Retinal pigment epithelial cell (primary cell): Measurements from ENCODE around the gene CLCNKA.
"Not testable (repeated sequence)": the region's sequence is repeated elsewhere in the genome, so short reads cannot be mapped to it uniquely, and the experiment has no call there.

Source experiments
- DNase-seq: peaks from one replicate; pipeline ENCODE4 v3.0.0-alpha.2; 2010; ENCODE audit warnings: low read depth
- H3K4me3 ChIP-seq: 2 replicates; pipeline ENCODE4 v1.5.1; 2011; ENCODE audit warnings: mild to moderate bottlenecking, low read length, control low read depth, moderate library complexity
- TF ChIP-seq, protein P1 (sequence below): conservative IDR thresholded peaks from 2 replicates; pipeline ENCODE4 v1.5.1; 2011; ENCODE audit warnings: low read depth, low read length, control low read depth, inconsistent platforms

CLCNKA gene

DNA sequence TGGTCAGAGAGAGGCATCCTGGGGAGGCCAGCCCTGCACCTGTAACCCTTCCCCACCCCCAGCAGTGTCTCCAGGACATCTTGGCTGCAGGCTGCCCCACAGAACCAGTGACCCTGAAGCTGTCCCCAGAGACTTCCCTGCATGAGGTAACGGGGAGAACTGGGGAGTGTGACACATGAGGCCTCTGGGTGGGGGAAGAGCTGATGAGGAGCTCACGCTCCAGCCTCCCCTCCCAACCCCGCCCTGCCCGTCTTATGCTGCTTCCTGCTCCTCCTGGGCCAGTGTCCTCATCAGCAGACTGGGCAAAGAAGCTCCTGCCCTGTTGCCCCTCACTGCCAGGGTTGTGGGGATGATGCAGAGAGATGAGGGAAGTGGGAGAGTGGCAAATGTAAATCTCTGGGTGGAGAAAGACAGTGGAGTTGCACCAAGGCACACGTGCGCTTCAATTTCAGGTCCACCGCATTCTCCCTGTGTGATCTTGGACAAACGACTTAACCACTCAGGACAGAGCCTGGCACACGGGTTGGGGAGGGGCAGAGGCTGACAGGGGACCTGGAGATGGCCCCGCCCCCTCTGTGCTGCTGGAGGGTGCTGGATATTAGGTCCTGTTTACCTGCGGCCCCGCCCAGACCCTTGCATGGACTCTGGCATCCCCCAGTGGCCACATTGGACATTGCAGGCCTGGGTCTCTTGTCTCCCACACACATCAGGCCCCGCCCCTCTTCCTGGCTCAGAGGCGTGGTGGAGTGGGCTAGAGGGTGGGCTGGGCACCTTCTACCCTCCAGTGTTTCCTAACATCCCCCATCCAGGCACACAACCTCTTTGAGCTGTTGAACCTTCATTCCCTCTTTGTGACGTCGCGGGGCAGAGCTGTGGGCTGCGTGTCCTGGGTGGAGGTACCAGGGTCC lies 34.0 kb downstream of the CLCNKA start:
- no peak for DNase-seq
- TF ChIP-seq, protein P1, sequence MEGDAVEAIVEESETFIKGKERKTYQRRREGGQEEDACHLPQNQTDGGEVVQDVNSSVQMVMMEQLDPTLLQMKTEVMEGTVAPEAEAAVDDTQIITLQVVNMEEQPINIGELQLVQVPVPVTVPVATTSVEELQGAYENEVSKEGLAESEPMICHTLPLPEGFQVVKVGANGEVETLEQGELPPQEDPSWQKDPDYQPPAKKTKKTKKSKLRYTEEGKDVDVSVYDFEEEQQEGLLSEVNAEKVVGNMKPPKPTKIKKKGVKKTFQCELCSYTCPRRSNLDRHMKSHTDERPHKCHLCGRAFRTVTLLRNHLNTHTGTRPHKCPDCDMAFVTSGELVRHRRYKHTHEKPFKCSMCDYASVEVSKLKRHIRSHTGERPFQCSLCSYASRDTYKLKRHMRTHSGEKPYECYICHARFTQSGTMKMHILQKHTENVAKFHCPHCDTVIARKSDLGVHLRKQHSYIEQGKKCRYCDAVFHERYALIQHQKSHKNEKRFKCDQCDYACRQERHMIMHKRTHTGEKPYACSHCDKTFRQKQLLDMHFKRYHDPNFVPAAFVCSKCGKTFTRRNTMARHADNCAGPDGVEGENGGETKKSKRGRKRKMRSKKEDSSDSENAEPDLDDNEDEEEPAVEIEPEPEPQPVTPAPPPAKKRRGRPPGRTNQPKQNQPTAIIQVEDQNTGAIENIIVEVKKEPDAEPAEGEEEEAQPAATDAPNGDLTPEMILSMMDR = peak; percentile 96

DNA sequence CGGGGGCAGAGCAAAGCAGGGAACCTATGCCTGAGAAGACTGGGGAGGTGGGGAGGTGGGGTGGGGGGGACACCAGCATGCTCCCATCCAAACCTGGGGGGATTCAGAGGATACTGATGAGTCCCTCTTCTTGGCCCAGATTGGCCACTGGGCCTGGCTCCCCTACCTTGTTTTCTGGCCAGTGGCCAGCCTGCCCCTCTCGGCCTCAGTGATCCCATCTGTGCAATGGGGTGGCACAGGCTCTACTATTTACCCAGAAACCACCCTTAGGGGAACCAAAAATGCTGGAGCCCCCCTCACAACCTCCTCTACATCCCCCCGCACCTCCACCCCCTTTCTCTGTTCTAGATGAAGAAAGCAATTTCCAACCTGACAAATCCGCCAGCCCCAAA lies 34.7 kb downstream of the CLCNKA start:
- DNase-seq, H3K4me3 ChIP-seq: not testable (repeated sequence)

More for the DNA sequence above, 34.0 kb downstream of the CLCNKA start:
- H3K4me3 ChIP-seq = no peak overlapping the region

DNA sequence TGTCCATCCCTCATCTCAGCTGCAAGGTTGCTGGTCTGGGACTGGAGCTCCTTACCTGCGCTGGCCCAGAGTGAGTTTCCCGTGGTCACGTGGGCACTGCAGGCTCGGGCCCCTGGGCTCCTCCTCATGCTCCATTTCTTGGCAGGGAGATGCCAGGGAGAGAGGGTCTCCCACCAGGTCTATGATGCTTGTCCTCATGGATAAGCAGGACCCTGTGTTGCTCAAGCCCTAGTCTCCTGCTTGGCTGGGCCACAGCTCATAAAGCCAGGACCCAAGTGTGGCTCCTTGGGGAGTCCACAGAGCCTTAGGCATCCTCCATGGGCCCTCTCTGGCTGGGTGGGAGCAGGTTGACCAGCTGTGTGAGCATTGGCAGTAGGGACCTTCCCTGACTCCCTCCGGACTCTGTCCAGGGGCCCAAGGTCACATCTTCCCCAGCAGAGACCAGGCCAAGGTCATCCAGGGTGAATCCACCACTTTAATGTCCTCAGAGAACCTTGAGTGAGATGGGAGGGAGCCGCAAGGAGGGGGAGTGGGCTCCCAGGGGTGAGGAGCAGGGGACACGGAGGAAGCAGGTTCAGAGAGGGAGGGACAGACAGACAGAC lies 35.6 kb downstream of the CLCNKA start:
- not testable (repeated sequence) for H3K4me3 ChIP-seq

DNA sequence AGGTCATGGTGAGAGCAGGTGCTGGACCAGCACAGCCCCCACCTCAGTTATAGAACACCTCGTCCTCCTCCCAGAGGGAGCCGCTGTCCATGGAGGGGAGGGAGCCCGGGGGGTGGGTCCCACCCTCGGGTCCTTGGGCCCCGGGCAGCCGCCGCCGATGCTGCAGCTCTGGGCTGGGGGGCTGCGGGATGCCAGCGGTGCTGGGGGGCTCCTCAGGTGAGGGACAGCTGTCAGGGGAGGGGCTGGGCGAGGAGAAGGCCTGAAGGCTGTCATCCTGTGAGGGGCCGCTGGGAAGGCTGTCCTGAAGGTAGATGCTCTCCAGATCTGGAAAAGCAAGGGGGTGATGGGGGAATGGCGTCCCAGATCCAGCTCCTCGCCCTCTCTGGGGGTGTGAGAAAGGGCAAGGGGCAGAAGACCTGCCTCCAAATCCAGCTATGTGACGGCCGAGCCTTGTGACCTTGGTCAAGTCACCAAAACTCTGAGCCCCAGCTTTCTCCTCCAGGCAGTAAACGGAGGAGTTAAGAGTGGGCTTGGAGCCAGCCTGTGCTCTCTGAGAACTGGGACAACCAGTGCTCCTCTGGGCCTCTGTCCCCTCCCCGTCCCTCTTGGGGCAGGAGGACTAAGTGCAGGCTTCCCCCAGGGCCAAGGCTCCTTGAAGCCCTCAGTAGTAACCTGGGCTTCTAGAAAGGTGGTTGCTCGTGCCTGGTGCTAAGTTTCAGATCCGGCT lies 36.7 kb downstream of the CLCNKA start:
- DNase-seq, H3K4me3 ChIP-seq: not testable (repeated sequence)

More for the DNA sequence above, 35.6 kb downstream of the CLCNKA start:
- not testable (repeated sequence) for DNase-seq

DNA sequence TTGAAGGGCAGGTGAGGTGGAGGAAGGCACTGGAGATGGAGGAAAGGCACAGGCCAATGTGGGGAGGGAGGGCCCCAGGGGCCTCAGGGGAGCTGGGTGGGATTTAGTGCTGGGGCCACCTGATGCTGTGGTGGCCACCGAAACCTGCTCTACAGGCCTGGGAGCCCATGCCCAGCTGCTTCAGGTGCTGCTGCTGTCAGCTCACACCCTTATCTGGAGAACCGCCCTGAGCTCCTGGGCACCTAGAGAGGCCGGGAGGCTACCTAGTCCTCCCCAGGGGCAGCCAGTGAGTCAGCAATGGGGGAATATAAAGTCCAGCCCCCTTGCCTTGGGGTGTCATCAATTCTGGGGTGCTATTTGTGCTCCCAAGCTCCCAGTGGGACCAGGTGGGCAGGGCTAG lies 39.4 kb downstream of the CLCNKA start:
- DNase-seq = no peak
- TF ChIP-seq, protein P1 = no peak
- H3K4me3 ChIP-seq = no peak overlapping the region

DNA sequence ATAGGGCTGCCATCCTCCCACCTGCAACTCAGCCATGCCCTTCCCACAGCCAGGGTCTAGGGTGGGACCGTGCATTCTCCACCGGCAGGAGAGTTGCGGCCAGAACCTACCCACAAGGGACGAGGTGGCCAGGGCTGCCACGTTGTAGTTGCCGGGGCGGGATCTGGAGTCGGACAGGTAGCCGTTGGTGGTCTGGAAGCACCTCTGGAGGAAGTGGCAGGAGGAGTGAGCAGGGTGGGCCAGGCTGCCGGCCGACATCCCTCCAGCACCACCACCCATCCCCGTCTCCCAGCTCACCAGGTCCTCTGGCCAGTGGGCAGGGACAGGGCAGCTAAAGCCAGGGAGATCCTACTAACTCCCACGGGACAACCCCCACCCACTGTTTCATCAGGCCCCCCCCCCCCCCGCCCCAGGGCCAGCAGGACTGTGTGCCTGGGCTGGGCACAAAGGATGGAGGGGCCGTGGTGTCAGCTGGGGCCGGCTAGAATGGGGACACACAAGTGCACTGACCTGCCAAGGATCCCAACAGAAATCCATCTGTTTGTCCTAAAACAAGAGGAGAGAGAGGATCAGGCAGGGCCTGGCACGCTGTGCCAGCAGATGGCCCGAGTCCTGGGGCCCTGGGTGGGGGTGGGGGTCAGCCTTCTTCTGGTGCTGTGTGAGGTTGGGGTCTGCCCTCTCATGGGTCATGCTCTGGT lies 40.3 kb downstream of the CLCNKA start:
- not testable (repeated sequence) for DNase-seq, H3K4me3 ChIP-seq

DNA sequence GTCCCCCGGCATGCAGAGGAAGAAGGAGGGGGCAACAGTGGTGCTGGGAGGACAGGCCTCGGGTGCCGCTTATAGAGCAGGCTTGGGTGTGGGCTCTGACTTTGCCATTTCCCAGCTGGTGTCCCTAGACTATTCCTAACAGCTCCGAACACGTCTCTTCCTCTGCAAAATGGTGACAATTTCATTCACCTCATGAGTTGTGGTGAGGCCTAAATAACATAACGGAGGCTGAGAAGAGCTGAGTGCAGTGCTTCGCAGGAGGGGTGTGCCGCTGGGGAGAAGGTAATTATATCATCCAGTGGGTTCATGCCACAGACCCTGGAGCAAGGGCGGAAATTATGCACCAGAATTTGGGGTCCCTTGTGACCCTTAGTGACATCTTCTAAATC lies 40.8 kb downstream of the CLCNKA start:
- not testable (repeated sequence) for H3K4me3 ChIP-seq, DNase-seq

DNA sequence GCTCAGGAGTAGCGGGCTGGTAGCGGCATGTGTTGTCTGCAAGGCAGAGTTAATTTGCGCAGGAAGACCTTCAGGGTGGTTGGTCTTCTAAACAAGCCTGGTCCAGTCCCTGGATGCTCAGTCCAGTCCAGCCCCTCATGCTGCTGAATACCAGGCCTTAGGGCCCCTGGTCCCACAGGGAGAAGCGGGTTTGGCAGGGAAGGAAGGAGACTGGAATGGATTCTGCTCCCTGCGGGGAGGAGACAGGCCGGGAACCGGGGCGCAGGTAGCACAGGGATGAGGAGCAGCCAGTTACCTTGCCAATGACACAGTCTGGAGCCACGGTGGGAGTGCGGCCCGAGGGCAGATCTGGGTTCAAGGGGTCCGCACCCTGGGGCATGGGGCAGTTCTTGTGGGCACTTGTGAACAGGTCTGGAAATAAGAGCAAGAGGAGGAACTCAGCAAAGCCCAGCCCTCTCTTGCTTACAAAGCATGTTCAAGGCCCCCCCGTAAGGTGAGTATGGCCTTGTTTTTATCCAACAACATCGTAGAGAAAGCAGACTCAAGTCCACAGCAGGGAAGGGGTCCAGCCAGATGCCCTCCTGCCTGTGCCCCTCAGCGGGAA lies 41.5 kb downstream of the CLCNKA start:
- no peak for DNase-seq
- TF ChIP-seq, protein P1 = no peak
- no peak overlapping the region for H3K4me3 ChIP-seq

DNA sequence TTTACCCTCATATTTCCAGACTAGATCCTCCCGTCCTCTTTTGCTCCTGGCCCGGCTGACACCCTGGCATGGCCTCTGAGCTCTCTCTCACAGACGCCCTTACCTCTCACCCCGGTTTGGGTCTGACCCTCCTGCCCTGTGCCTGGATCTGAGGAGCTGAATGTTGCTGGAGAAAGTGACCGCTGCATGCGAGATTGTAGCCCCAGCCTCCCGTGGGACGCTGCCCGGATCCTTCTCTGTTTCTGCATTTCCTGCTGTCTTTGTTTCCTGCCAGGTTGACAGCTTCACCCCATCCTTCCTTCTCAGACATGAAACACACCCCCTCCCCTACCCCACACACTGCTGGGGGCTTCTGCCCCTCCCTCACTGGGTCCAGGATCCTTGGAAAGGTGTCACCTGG lies 42.1 kb downstream of the CLCNKA start:
- no peak overlapping the region for H3K4me3 ChIP-seq
- TF ChIP-seq, protein P1 = no peak
- no peak for DNase-seq
